Neutrophil (primary cell): Measurements from ENCODE around the gene MYH3.

Experiments used
- H3K27ac ChIP-seq: fragments of 200-600 bp; sonication (generic); 2 replicates; pipeline ENCODE4 v1.5.1; 2016; ENCODE audit warnings: mild to moderate bottlenecking, moderate library complexity
- H3K27me3 ChIP-seq: fragments of 200-600 bp; sonication (generic); 2 replicates; pipeline ENCODE4 v1.6.0; 2016; ENCODE audit warnings: mild to moderate bottlenecking
- H3K36me3 ChIP-seq: fragments of 200-600 bp; sonication (generic); 2 replicates; pipeline ENCODE4 v1.5.1; 2017
- H3K4me1 ChIP-seq, 2 experiments: fragments of 200-600 bp in 1 of 2; sonication (generic) in 1 of 2; 1 replicate in 1 of 2; 2 replicates in 1 of 2; pipeline versions ENCODE4 v1.5.1 to v1.6.1; 2013 to 2016; ENCODE audit warnings: low read depth in 1 of 2, low read length in 1 of 2, mild to moderate bottlenecking in 1 of 2, moderate library complexity in 1 of 2; ENCODE audit not compliant: control insufficient read depth in 1 of 2, insufficient read depth in 1 of 2
- H3K4me3 ChIP-seq, 2 experiments: fragments of 200-600 bp in 1 of 2; sonication (generic) in 1 of 2; 1 replicate in 1 of 2; 2 replicates in 1 of 2; pipeline ENCODE4 v1.5.1; 2013 to 2016; ENCODE audit warnings: low read depth in 1 of 2, low read length in 1 of 2, mild to moderate bottlenecking in 1 of 2, moderate library complexity in 1 of 2
- H3K9me3 ChIP-seq: fragments of 200-600 bp; sonication (generic); 2 replicates; pipeline ENCODE4 v1.5.1; 2016
- TF ChIP-seq, protein P1 (sequence below): fragments of 200-600 bp; sonication (generic); IDR thresholded peaks from 2 replicates; pipeline ENCODE4 v1.5.1; 2016; ENCODE audit warnings: antibody characterized with exemption

Gene MYH3

DNA sequence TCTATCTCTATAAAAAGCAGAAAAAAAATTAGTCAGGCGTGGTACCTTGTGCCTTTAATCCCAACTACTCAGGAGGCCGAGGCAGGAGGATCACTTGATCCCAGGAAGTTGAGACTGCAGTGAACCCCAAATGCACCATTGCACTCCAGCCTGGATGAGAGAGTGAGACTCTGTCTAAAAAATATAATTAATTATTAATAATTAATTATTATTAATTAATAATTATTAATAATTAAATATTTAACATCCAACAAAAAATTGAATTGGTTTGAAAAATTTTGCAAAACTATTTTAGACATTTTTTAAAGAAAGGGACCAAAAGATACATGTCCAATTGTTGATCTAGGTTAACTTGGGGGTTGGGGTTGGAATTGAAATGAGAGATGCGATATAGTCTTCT is 51.0 kb downstream of the MYH3 start:
- Histone ChIP-seq H3K4me3 (no peak overlapping the region), H3K27ac (no peak overlapping the region), H3K4me1 (no peaks in the 10 kb centered on the region), H3K27me3 (peaks cover 18% of the 10 kb centered on the region), H3K9me3 (no peaks in the 10 kb centered on the region), H3K36me3 (no peaks in the 10 kb centered on the region)
- TF ChIP-seq, protein P1, sequence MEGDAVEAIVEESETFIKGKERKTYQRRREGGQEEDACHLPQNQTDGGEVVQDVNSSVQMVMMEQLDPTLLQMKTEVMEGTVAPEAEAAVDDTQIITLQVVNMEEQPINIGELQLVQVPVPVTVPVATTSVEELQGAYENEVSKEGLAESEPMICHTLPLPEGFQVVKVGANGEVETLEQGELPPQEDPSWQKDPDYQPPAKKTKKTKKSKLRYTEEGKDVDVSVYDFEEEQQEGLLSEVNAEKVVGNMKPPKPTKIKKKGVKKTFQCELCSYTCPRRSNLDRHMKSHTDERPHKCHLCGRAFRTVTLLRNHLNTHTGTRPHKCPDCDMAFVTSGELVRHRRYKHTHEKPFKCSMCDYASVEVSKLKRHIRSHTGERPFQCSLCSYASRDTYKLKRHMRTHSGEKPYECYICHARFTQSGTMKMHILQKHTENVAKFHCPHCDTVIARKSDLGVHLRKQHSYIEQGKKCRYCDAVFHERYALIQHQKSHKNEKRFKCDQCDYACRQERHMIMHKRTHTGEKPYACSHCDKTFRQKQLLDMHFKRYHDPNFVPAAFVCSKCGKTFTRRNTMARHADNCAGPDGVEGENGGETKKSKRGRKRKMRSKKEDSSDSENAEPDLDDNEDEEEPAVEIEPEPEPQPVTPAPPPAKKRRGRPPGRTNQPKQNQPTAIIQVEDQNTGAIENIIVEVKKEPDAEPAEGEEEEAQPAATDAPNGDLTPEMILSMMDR = no peak

DNA sequence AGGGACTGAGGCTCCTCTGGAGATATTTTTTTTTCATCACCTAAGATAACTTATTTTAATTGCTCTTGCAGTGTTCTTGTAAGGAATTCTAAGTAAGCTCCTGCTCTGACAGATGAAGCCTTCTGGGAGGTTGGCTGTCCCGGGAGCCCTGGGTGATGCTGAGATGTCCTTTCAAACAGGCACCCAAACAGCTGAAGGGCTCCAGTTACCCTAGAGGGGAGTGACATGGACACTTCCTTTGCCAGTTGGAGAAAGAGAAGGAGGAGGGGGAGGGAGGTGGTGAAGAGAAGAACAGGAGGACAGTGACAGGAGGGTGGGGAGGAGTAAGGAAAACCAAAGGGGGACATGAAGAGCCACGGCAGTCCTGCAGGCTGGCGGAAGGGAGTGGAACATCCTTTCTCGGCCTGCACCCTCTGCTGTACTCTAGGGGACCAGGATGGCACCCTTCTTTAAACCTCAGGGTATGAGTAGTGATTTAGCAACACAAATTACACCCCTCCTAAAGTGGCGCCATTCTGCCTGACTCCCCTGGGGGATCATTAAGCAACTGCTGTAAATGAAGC is 51.8 kb downstream of the MYH3 start:
- no peak overlapping the region for H3K27ac ChIP-seq

DNA sequence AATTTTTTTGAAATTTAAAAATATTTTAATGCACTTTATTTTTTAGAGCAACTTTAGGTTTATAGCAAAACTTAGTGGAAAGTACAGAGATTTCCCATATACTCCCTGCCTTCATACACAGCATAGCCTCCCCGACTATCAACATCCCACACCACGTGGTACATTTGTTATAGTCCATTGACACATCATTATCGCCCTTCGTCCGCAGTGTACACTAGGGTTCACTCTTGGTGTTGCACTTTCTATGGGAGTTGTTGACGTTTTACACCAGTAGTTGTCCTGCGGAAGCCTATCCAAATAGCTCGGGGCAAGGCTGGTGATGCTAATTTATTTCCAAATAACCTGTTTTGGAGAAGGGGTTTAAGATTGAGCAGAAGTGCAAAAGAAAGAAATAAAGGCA is 52.6 kb downstream of the MYH3 start:
- Histone ChIP-seq H3K4me1 (no peaks in the 10 kb centered on the region), H3K4me3 (no peak overlapping the region), H3K27me3 (peaks cover 18% of the 10 kb centered on the region), H3K27ac (no peak overlapping the region), H3K9me3 (no peaks in the 10 kb centered on the region), H3K36me3 (no peaks in the 10 kb centered on the region)
- TF ChIP-seq, protein P1 = no peak

More for the DNA sequence above, 51.8 kb downstream of the MYH3 start:
- H3K27me3 ChIP-seq = peaks cover 18% of the 10 kb centered on the region
- H3K4me3 ChIP-seq = no peak overlapping the region
- H3K9me3 ChIP-seq = no peaks in the 10 kb centered on the region
- no peaks in the 10 kb centered on the region for H3K36me3 ChIP-seq
- no peaks in the 10 kb centered on the region for H3K4me1 ChIP-seq
- TF ChIP-seq, protein P1 = no peak

GRCh38 chr17:10603931-10604330 is 53.2 kb downstream of the MYH3 start:
- Histone ChIP-seq H3K36me3 (no peaks in the 10 kb centered on the region), H3K27me3 (peaks cover 15% of the 10 kb centered on the region), H3K4me1 (no peaks in the 10 kb centered on the region), H3K4me3 (no peak overlapping the region), H3K27ac (no peak overlapping the region), H3K9me3 (no peaks in the 10 kb centered on the region)
- TF ChIP-seq, protein P1 = no peak

DNA sequence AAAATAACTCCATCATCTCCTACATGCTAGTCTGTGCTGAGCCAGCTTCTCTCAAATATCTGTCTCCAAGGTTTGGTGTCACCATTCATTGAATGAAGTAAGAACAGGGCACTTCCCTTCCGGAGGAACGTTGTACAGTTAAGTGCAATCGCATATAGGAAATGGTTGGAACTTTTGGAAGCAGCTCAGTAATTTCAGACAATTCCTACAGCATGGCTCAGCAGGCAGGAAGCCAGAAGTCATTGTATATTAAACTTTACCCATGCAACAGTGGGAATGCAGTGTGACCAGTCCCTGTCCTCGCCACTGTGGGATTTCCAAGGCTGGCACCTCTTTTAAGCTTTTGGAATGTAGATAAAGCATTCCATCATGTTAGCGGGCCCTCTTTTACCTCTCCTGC is 56.5 kb downstream of the MYH3 start:
- Histone ChIP-seq H3K9me3 (no peaks in the 10 kb centered on the region), H3K4me3 (no peak overlapping the region), H3K27ac (no peak overlapping the region), H3K27me3 (peaks cover 23% of the 10 kb centered on the region), H3K4me1 (no peaks in the 10 kb centered on the region), H3K36me3 (no peaks in the 10 kb centered on the region)
- TF ChIP-seq, protein P1 = no peak

DNA sequence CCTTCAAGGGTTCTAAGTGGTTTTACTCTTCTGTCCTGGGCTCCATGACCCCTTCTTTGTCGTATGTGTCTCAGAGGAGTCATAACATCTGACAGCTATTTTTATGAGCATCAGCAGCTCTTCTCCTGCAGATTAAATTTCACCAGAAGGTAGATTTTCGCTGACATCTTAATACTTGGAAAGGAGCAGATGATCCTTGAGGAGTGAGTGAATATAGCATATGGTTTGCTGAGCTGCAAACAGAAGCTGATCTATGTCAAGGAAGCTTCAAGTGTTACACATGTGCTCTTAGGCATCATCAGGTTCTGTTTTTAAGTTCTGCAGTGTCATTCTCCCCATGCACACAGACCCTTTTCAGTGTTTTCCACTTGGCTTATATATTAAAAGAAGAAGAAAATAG is 58.5 kb downstream of the MYH3 start:
- H3K4me3 ChIP-seq = no peak overlapping the region
- TF ChIP-seq, protein P1 = no peak
- no peak overlapping the region for H3K27ac ChIP-seq
- peaks cover 26% of the 10 kb centered on the region for H3K27me3 ChIP-seq
- H3K4me1 ChIP-seq = no peaks in the 10 kb centered on the region
- H3K36me3 ChIP-seq = no peaks in the 10 kb centered on the region
- no peaks in the 10 kb centered on the region for H3K9me3 ChIP-seq
